ENCODE data around the gene ZNF24. TPM values are rescaled to one million over a fixed set of nuclear protein-coding genes. Genes with fewer than 3 reads are reported as not detected.

The ZNF24 gene
- total RNA-seq, result 10 to 100 TPM; 12.7 to 34.5 (median 29.1) TPM

- H3K27me3 ChIP-seq, result no peaks in the 10 kb centered on the region
- H3K36me3 ChIP-seq, result peaks cover 0 to 16% (median 6%) of the 10 kb centered on the region in 4 donors
- H3K9me3 ChIP-seq, result no peaks in the 10 kb centered on the region
- H3K4me3 ChIP-seq, result peak within 1 kb of the TSS; percentile 76 to 94 (median 85)
- peaks cover 3 to 44% (median 21%) of the 10 kb centered on the region in 4 donors for H3K4me1 ChIP-seq
- peak; percentile 97 for DNase-seq
- in situ Hi-C loops (cut with MboI; ENCODE audit: low pct_ligation_motif_present in 1 of 4, low pct_unique_long_range_greater_than_20kb in 1 of 4, low sequenced_read_pairs in 3 of 4), result loop anchor here in 3 of 4 donors (5.0 to 25.0 kb wide), 3 partner anchors 102 to 332 kb away; partner anchors contain the start of gene ZNF397 (in 2 of the 3)
- H3K27ac ChIP-seq, result peak within 1 kb of the TSS; percentile 96 to 99 (median 98)
- WGBS, 2 donors (ENCODE audit: low coverage in 1 of 2), result 0% methylated on average over 4 to 61 of the region's 64 CpGs
- intact Hi-C loops (cut with DNase I; ENCODE audit: low total_unique reads), result no loop called here
- TF ChIP-seq POLR2A (IDR thresholded peaks at IDR 0.05) (peak; percentile 83), EP300 (IDR thresholded peaks at IDR 0.05; ENCODE audit: low read depth) (peak; percentile 27), POLR2AphosphoS5 (IDR thresholded peaks at IDR 0.05) (peak; percentile 69 to 82 (median 78)), CTCF (IDR thresholded peaks at IDR 0.05) (no peak)
Observed at GRCh38 chr18:35343936-35344735, at the start of gene ZNF24. Gene ZNF24, minus strand, starts transcription at chr18:35344420. Its CDS starts 3,770 bp downstream, at chr18:35340650.

DNA sequence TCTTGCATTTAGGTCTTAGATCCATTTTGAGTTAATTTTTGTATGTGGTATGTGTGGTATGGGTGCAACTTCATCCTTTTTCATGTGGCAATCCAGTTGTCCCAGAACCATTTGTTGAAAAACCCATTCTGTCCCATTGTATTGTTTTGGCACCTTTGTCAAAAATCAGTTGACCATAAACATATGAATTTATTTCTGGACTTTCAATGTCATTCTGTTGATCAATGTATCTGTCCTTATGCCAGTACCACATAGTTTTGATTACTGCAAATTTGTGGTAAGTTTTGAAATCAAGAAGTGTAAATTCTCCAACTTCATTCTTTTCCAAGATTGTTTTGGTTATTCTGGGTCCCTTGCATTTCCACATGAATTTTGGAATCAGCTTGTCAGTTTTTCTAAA, 49.5 kb upstream of the ZNF24 start:
- H3K4me1 ChIP-seq, result no peaks in the 10 kb centered on the region
- TF ChIP-seq POLR2AphosphoS5 (IDR thresholded peaks at IDR 0.05), result no peak
- no peak for TF ChIP-seq CTCF (IDR thresholded peaks at IDR 0.05)
- no peak for TF ChIP-seq EP300 (IDR thresholded peaks at IDR 0.05; ENCODE audit: low read depth)
- no peak for TF ChIP-seq POLR2A (IDR thresholded peaks at IDR 0.05)
- intact Hi-C loops (cut with DNase I; ENCODE audit: low total_unique reads), result loop anchor here (10.0 kb wide), 1 partner anchor 891 kb away; no protein-coding TSS in a partner anchor
- H3K27ac ChIP-seq, result no peak overlapping the region
- no peaks in the 10 kb centered on the region for H3K27me3 ChIP-seq
- in situ Hi-C loops (cut with MboI; ENCODE audit: low pct_ligation_motif_present in 1 of 4, low pct_unique_long_range_greater_than_20kb in 1 of 4, low sequenced_read_pairs in 3 of 4), result loop anchor here (25.0 kb wide), 2 partner anchors 544 to 569 kb away; partner anchors contain the start of gene RMP24 (in 3 of the 4)
- DNase-seq, result no peak
- no peaks in the 10 kb centered on the region for H3K9me3 ChIP-seq
- H3K4me3 ChIP-seq, result no peak overlapping the region
- no peaks in the 10 kb centered on the region for H3K36me3 ChIP-seq

DNA sequence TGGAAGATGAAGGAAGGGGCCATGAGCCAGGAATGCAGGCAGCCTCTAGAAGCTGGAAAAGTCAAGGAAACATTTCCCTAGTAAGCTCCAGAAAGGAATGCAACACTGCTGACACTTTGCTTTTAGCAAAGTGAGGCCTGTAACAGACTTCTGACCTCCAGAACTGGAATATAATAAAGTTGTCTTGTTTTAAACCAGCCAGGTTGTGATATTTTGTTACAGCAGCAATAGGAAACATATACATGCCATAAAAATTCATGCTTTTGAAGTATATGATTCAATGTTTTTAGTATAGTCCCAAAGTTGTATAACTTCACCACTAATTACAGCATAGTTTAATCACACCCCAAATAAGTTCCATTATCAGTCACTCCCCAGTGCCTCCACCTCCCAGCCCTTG, 48.2 kb upstream of the ZNF24 start:
- in situ Hi-C loops (cut with MboI; ENCODE audit: low pct_ligation_motif_present in 1 of 4, low pct_unique_long_range_greater_than_20kb in 1 of 4, low sequenced_read_pairs in 3 of 4) (loop anchor here (25.0 kb wide), 2 partner anchors 545 to 570 kb away; partner anchors contain the start of gene RMP24 (in 3 of the 4)), intact Hi-C loops (cut with DNase I; ENCODE audit: low total_unique reads) (loop anchor here (10.0 kb wide), 1 partner anchor 892 kb away; no protein-coding TSS in a partner anchor)
- TF ChIP-seq POLR2A (IDR thresholded peaks at IDR 0.05) (no peak), EP300 (IDR thresholded peaks at IDR 0.05; ENCODE audit: low read depth) (no peak), POLR2AphosphoS5 (IDR thresholded peaks at IDR 0.05) (no peak)
- DNase-seq, result no peak
- Histone ChIP-seq H3K9me3 (no peaks in the 10 kb centered on the region), H3K27ac (no peak overlapping the region), H3K27me3 (no peaks in the 10 kb centered on the region), H3K4me3 (no peak overlapping the region), H3K36me3 (no peaks in the 10 kb centered on the region), H3K4me1 (no peaks in the 10 kb centered on the region)

- in situ Hi-C loops (cut with MboI; ENCODE audit: low pct_ligation_motif_present in 1 of 4, low pct_unique_long_range_greater_than_20kb in 1 of 4, low sequenced_read_pairs in 3 of 4), result loop anchor here (25.0 kb wide), 2 partner anchors 546 to 571 kb away; partner anchors contain the start of gene RMP24 (in 3 of the 4)
- DNase-seq, result no peak
- WGBS, 2 donors (ENCODE audit: low coverage in 1 of 2), result 0 to 58% methylated on average over 2 to 3 of the region's 3 CpGs
Observed at GRCh38 chr18:35390951-35391700, 46.9 kb upstream of the ZNF24 start.

More at GRCh38 chr18:35390951-35391700, 46.9 kb upstream of the ZNF24 start:
- Histone ChIP-seq H3K4me3 (no peak overlapping the region), H3K36me3 (no peaks in the 10 kb centered on the region), H3K4me1 (no peaks in the 10 kb centered on the region), H3K27me3 (no peaks in the 10 kb centered on the region), H3K27ac (no peak overlapping the region), H3K9me3 (no peaks in the 10 kb centered on the region)
- TF ChIP-seq EP300 (IDR thresholded peaks at IDR 0.05; ENCODE audit: low read depth) (no peak), POLR2A (IDR thresholded peaks at IDR 0.05) (no peak), POLR2AphosphoS5 (IDR thresholded peaks at IDR 0.05) (no peak), CTCF (IDR thresholded peaks at IDR 0.05) (no peak)
- intact Hi-C loops (cut with DNase I; ENCODE audit: low total_unique reads), result loop anchor here (10.0 kb wide), 1 partner anchor 894 kb away; no protein-coding TSS in a partner anchor
